Karpas-422 (cell line): ENCODE measurements around the gene C12orf76. TPM values are rescaled to one million over a fixed set of nuclear protein-coding genes. Genes with fewer than 3 reads are reported as not detected.
A peak's percentile ranks its signal among the peaks of the same experiment; 100 is the strongest.

Source experiments
- DNase-seq: peaks from one replicate; pipeline ENCODE4 v3.0.0-alpha.2; 2015
- H2AFZ ChIP-seq: fragments of 200-600 bp; sonication (generic); 2 replicates; pipeline ENCODE4 v1.6.1; 2014; ENCODE audit warnings: antibody characterized with exemption, low read length, mixed read lengths
- H3K27ac ChIP-seq: fragments of 200-600 bp; sonication (generic); 2 replicates; pipeline ENCODE4 v1.5.1; 2014; ENCODE audit warnings: mild to moderate bottlenecking, low read length, moderate library complexity
- H3K27me3 ChIP-seq: fragments of 200-600 bp; sonication (generic); 2 replicates; pipeline ENCODE4 v1.6.1; 2014; ENCODE audit warnings: low read length, mixed read lengths
- H3K36me3 ChIP-seq: fragments of 200-600 bp; sonication (generic); 2 replicates; pipeline ENCODE4 v1.6.1; 2014; ENCODE audit warnings: low read length, mixed read lengths; ENCODE audit not compliant: insufficient read depth
- H3K4me1 ChIP-seq: fragments of 200-600 bp; sonication (generic); 2 replicates; pipeline ENCODE4 v1.6.1; 2014; ENCODE audit warnings: mild to moderate bottlenecking, low read length, mixed read lengths
- H3K4me2 ChIP-seq: fragments of 200-600 bp; sonication (generic); 2 replicates; pipeline ENCODE4 v1.6.1; 2014; ENCODE audit warnings: low read length, low read depth, mild to moderate bottlenecking; ENCODE audit not compliant: poor library complexity, severe bottlenecking
- H3K4me3 ChIP-seq: fragments of 200-600 bp; sonication (generic); 2 replicates; pipeline ENCODE4 v1.5.1; 2014; ENCODE audit warnings: mild to moderate bottlenecking, antibody characterized with exemption, low read length, mixed read lengths
- H3K79me2 ChIP-seq: fragments of 200-600 bp; sonication (generic); 2 replicates; pipeline ENCODE4 v1.6.1; 2014; ENCODE audit warnings: mild to moderate bottlenecking, low read length, mixed read lengths
- H3K9ac ChIP-seq: fragments of 200-600 bp; sonication (generic); 2 replicates; pipeline ENCODE4 v1.6.0; 2014; ENCODE audit warnings: low read length
- H3K9me2 ChIP-seq: fragments of 200-600 bp; sonication (generic), shearing (Covaris generic); replicated peaks from 2 replicates; pipeline ENCODE4 v1.6.0; 2014; ENCODE audit warnings: mild to moderate bottlenecking, low read length, moderate library complexity; ENCODE audit not compliant: insufficient read depth
- H3K9me3 ChIP-seq: fragments of 300-700, 200-600 bp; sonication (generic); 2 replicates; pipeline ENCODE4 v1.6.1; 2014; ENCODE audit warnings: low read length, mixed read lengths
- H4K20me1 ChIP-seq: fragments of 200-600 bp; sonication (generic); 2 replicates; pipeline ENCODE4 v1.6.1; 2014; ENCODE audit warnings: mild to moderate bottlenecking, antibody characterized with exemption, low read length, low read depth; ENCODE audit not compliant: insufficient read depth
- total RNA-seq: library from RNA; depleted of rRNA; stranded (reverse); fragments of >200 nt; shearing (Covaris generic); gene quantifications from 2 replicates; pipeline ENCODE4 v1.2.3, GENCODE V29; 2014; ENCODE audit warnings: low replicate concordance

C12orf76 gene
- total RNA-seq, 1 experiment from 2014 or later, result 24.6 TPM

DNA sequence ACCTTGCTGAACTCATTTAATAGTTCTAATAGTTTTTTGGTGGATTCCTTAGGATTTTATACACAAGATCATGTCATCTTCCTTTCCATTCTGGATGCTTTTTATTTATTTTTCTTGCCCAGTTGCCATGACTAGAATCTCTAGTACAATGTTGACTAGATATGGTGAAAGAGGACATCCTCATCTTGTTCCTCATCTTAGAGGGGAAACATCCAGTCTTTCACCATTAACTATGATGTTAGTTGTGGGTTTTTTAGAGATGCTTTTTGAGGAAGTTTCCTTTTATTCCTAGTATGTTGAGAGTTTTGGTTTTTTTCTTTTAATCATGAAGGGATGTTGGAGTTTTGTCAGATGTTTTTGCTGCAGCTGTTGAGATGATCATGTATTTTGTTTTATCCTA is 40.4 kb downstream of the C12orf76 start:
- peak; percentile 46 for DNase-seq
- H3K79me2 ChIP-seq, result peaks cover 99% of the 10 kb centered on the region
- H3K27ac ChIP-seq, result peak overlapping the region; percentile 56
- no peak overlapping the region for H3K4me2 ChIP-seq
- no peaks in the 10 kb centered on the region for H3K27me3 ChIP-seq
- no peaks in the 10 kb centered on the region for H3K9me3 ChIP-seq
- H3K36me3 ChIP-seq, result peaks cover 18% of the 10 kb centered on the region
- peak overlapping the region; percentile 13; the same call in 1 of the 2 replicates for H3K4me3 ChIP-seq
- no peaks in the 10 kb centered on the region for H4K20me1 ChIP-seq
- peaks cover 88% of the 10 kb centered on the region for H3K4me1 ChIP-seq
- H3K9me2 ChIP-seq, result no peaks in the 10 kb centered on the region
- no peak overlapping the region for H3K9ac ChIP-seq
- H2AFZ ChIP-seq, result no peak overlapping the region

DNA sequence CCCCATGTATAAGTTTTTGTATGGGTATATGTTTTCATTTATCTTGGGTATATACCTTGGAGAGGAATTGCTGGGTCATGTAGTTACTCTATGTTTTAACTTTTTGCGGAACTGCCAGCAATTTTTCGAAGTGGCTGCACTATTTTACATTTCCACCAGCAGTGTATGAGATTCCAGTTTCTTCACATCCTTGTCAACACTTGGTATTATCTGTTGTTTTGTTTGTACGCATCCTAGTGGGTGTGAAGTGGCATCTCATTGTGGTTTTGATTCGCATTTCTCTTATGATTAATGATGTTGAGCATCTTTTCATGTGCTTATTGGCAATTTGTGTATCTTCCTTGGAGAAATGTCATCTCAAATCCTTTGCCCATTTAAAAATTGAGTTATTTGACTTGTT is 42.2 kb downstream of the C12orf76 start:
- H2AFZ ChIP-seq, result no peak overlapping the region
- H3K4me1 ChIP-seq, result peaks cover 88% of the 10 kb centered on the region
- no peak overlapping the region for H3K4me3 ChIP-seq
- peak overlapping the region; percentile 78; the same call in 1 of the 2 replicates for H3K27ac ChIP-seq
- H3K79me2 ChIP-seq, result peaks cover 99% of the 10 kb centered on the region
- DNase-seq, result peak; percentile 40
- no peaks in the 10 kb centered on the region for H3K9me3 ChIP-seq
- H3K9ac ChIP-seq, result no peak overlapping the region
- no peaks in the 10 kb centered on the region for H3K27me3 ChIP-seq
- no peak overlapping the region for H3K4me2 ChIP-seq
- peaks cover 12% of the 10 kb centered on the region; the same call in 1 of the 2 replicates for H3K36me3 ChIP-seq
- no peaks in the 10 kb centered on the region for H4K20me1 ChIP-seq
- no peaks in the 10 kb centered on the region for H3K9me2 ChIP-seq

DNA sequence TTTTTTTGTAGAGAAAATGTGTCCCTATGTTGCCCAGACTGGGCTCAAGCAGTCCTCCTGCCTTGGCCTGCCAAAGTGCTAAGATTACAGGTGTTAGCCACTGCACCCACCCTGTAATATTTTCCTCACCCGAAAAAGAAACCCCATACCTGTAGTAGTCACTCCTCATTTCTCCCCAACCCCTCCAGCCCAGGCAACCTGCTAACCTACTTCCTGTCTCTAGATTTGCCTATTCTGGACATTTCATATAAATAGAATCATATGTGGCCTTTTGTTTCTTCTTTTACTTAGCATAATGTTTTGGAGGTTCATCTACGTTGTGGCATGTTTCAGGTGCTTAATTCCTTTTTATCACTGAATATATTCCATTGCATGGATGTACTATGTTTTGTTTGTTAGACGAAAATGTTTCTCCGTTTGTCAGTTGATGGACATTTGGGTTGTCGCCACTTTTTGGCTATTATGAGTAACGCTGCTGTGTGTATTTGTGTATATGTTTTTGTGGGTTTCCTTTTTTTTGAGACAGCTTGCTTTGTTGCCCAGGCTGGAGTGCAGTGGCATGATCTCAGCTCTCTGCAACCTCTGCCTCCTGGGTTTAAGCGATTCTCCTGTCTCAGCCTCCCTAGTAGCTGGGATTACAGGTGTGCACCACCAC is 42.9 kb downstream of the C12orf76 start:
- Histone ChIP-seq H3K9ac (peak overlapping the region; percentile 28), H2AFZ (no peak overlapping the region), H3K27me3 (no peaks in the 10 kb centered on the region), H3K4me1 (peaks cover 87% of the 10 kb centered on the region), H3K36me3 (peaks cover 12% of the 10 kb centered on the region; the same call in 1 of the 2 replicates), H3K9me2 (no peaks in the 10 kb centered on the region), H3K27ac (peak overlapping the region; percentile 78), H3K9me3 (no peaks in the 10 kb centered on the region), H3K79me2 (peaks cover 99% of the 10 kb centered on the region), H4K20me1 (no peaks in the 10 kb centered on the region), H3K4me2 (peak overlapping the region; percentile 84), H3K4me3 (peak overlapping the region; percentile 47)
- peak; percentile 72 for DNase-seq

DNA sequence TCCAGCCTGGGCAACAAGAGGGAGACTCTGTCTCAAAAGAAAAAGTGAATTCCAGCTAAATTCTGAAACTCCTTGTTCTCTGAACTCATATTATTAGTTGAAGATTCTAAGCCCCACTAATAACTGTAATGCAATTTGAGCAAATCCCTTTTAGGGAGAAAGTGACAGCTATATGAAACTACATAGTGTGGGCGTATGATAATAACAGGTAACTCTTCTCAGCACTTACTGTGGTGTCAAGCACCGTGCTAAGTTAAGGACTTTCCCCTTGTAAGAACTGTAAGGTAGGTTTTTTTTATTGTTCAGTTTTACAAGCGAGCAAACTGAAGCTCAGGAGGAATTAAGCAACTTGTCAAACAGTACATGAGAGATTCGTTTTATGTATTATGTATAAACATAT is 43.7 kb downstream of the C12orf76 start:
- peak overlapping the region; percentile 47; the same call in 1 of the 2 replicates for H3K4me3 ChIP-seq
- DNase-seq, result peak; percentile 45

DNA sequence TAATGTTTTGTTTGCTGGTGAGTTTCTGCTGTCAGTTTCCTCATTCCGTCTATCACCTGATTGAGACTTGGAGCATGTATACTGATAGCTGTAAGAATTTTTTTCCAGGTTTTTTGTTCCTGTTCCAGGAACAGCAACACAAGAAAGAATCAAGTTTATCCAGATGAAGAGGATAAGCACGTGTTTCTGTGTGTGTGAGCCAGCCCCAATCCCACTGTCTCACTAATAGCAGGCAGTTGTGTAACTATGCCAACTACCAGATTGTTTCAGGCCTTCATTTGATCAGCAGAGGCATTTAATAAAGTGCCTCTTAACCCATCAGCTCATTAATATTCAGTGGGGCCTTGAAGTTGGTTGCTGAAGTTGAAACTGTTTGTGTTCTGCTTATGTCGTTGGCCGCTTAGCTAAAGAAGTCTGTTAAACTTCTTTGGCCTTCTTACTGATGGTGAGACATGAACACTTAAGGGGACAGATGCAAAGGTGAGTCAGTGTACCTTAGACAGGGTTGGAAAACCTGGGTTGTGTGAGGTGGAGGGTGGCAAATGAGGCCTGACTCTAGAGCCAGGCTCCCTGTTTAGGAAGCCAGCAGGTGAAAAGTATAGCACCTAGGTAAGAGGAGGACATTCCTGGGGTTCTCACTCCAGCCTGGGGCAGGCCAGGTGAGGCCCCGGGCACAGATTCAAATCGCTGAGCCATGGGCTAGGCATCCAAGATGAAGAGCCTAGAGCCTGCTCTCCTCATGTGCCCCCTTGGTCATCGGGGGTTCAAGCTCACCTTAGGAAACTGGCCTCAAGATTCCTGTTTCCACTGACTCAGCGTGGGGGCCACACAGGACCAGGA is 45.4 kb downstream of the C12orf76 start:
- H3K36me3 ChIP-seq, result peaks cover 12% of the 10 kb centered on the region; the same call in 1 of the 2 replicates

More for the DNA sequence above, 43.7 kb downstream of the C12orf76 start:
- Histone ChIP-seq H3K36me3 (peaks cover 12% of the 10 kb centered on the region; the same call in 1 of the 2 replicates), H3K9me3 (no peaks in the 10 kb centered on the region), H3K9me2 (no peaks in the 10 kb centered on the region), H3K79me2 (peaks cover 99% of the 10 kb centered on the region), H3K9ac (peak overlapping the region; percentile 28), H4K20me1 (peaks cover 4% of the 10 kb centered on the region; the same call in 1 of the 2 replicates), H3K27me3 (no peaks in the 10 kb centered on the region), H3K27ac (peak overlapping the region; percentile 78), H3K4me2 (peak overlapping the region; percentile 84), H3K4me1 (peaks cover 82% of the 10 kb centered on the region), H2AFZ (no peak overlapping the region)

DNA sequence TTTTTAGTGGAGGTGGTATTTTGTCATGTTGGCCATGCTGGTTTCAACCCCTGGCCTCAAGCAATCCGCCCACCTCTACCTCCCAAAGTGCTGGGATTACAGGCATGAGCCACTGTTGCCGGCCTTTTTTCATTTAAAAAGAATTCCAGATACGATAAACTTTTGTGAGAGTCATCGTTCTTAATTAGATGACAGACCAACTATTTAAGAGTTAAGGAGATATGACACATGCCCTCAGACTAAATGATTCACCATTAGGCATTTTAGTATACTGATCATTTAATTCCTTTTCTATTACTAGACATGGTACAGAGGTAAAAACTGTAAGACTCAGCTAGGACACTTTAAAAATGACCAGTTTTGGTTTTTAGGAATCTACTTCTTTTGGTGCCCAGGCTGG is 46.7 kb downstream of the C12orf76 start:
- Histone ChIP-seq H3K79me2 (peaks cover 81% of the 10 kb centered on the region), H3K27ac (peak overlapping the region; percentile 80), H3K9ac (peak overlapping the region; percentile 91; the same call in 1 of the 2 replicates), H3K27me3 (no peaks in the 10 kb centered on the region), H2AFZ (no peak overlapping the region), H3K36me3 (peaks cover 9% of the 10 kb centered on the region; the same call in 1 of the 2 replicates), H3K9me3 (no peaks in the 10 kb centered on the region), H3K4me1 (peaks cover 78% of the 10 kb centered on the region), H3K4me3 (peak overlapping the region; percentile 97; the same call in 1 of the 2 replicates), H3K9me2 (no peaks in the 10 kb centered on the region), H4K20me1 (peaks cover 4% of the 10 kb centered on the region; the same call in 1 of the 2 replicates), H3K4me2 (peak overlapping the region; percentile 84)
- no peak for DNase-seq

More for the DNA sequence above, 45.4 kb downstream of the C12orf76 start:
- Histone ChIP-seq H3K4me3 (no peak overlapping the region), H3K9me2 (no peaks in the 10 kb centered on the region), H3K9ac (0 out of 2 replicates have a peak overlapping the region, but pooled peaks have one; percentile 9), H3K27me3 (no peaks in the 10 kb centered on the region), H3K27ac (peak overlapping the region; percentile 80), H3K4me2 (peak overlapping the region; percentile 84), H4K20me1 (peaks cover 4% of the 10 kb centered on the region; the same call in 1 of the 2 replicates), H2AFZ (no peak overlapping the region), H3K4me1 (peaks cover 78% of the 10 kb centered on the region), H3K79me2 (peaks cover 93% of the 10 kb centered on the region), H3K9me3 (no peaks in the 10 kb centered on the region)
- DNase-seq, result no peak

DNA sequence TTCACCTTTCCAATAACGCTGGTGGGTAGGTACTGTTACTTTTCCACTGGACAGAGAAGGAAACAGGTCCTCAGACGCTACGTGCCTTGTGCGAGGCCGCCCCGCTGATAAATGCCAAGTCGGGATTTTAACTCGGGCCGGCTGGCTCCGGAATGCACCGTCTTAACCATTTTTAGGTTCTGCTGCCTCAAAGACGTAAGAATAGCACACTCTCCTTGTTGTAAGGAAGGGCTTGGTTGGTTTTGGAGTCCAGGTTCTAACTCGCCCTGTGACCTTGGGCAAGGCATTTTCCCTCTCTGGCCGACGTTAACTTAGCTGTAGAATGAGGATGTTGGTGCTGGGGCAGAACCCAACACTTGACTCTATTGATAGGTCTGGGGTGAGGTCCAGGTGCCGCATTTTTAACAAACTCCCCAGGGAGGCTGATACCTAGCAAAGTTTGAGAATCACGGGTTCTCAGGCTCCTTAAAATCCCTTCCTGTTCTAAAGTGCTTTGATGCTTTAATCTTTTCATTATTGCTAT is 48.3 kb downstream of the C12orf76 start:
- Histone ChIP-seq H3K9me2 (no peaks in the 10 kb centered on the region), H3K9me3 (no peaks in the 10 kb centered on the region), H3K79me2 (peaks cover 75% of the 10 kb centered on the region), H3K4me2 (peak overlapping the region; percentile 84), H3K27me3 (no peaks in the 10 kb centered on the region), H4K20me1 (peaks cover 4% of the 10 kb centered on the region; the same call in 1 of the 2 replicates), H3K36me3 (peaks cover 9% of the 10 kb centered on the region; the same call in 1 of the 2 replicates), H3K4me1 (peaks cover 69% of the 10 kb centered on the region), H3K4me3 (peak overlapping the region; percentile 97), H3K9ac (peak overlapping the region; percentile 91), H3K27ac (peak overlapping the region; percentile 80), H2AFZ (no peak overlapping the region)
- peak; percentile 78 for DNase-seq
